NCI-H345 treated with DMSO at 0.1 percent for 48 hours (cell line): ENCODE results near the gene CHST13.

Experiments
- DNase-seq: peaks from one replicate; lab custom pipeline; 2025; ENCODE audit not compliant: unreplicated experiment; lab: John Stamatoyannopoulos, UW

CHST13 gene

GRCh38 chr3:126507886-126508285 is 16.1 kb upstream of the CHST13 start:
- no peak for DNase-seq

- DNase-seq, result no peak
These were observed 15.4 kb upstream of the CHST13 start for GRCh38 chr3:126508564-126508964.

GRCh38 chr3:126509597-126510307 is 14.2 kb upstream of the CHST13 start:
- no peak for DNase-seq

- DNase-seq, result no peak
These were observed 13.5 kb upstream of the CHST13 start for GRCh38 chr3:126510308-126510910.

GRCh38 chr3:126511291-126511690 is 12.7 kb upstream of the CHST13 start:
- no peak for DNase-seq

- no peak for DNase-seq
These were observed 11.9 kb upstream of the CHST13 start for GRCh38 chr3:126512026-126512425.

GRCh38 chr3:126512916-126513650 is 10.9 kb upstream of the CHST13 start:
- no peak for DNase-seq

GRCh38 chr3:126514161-126514560 is 9.8 kb upstream of the CHST13 start:
- no peak for DNase-seq

- no peak for DNase-seq
These were observed 8.8 kb upstream of the CHST13 start for GRCh38 chr3:126515066-126515706.

GRCh38 chr3:126516152-126516935 is 7.6 kb upstream of the CHST13 start:
- no peak for DNase-seq

- DNase-seq, result no peak
These were observed 7.0 kb upstream of the CHST13 start for GRCh38 chr3:126516936-126517290.

GRCh38 chr3:126517291-126517951 is 6.5 kb upstream of the CHST13 start, which contains the start of gene UROC1:
TSS of gene UROC1 (minus strand) at chr3:126517773. CDS start at chr3:126517719, 54 bp downstream.
- DNase-seq, result no peak

GRCh38 chr3:126517986-126518778 is 5.8 kb upstream of the CHST13 start:
- DNase-seq, result no peak

- no peak for DNase-seq
These were observed 5.2 kb upstream of the CHST13 start for GRCh38 chr3:126518779-126519177.

GRCh38 chr3:126519506-126520455 is 4.2 kb upstream of the CHST13 start:
- no peak for DNase-seq

- DNase-seq, result no peak
These were observed 2.6 kb upstream of the CHST13 start for GRCh38 chr3:126521122-126521891.

GRCh38 chr3:126522363-126522788 is 1.6 kb upstream of the CHST13 start:
- no peak for DNase-seq
